ENCODE results near the gene PLA2G2F.
"Not testable (repeated sequence)": the region's sequence is repeated elsewhere in the genome, so short reads cannot be mapped to it uniquely, and the experiment has no call there.

PLA2G2F gene

GRCh38 chr1:20123722-20124455 is 15.2 kb upstream of the PLA2G2F start:
- H3K27me3 Mint-ChIP-seq, result peaks cover 36 to 69% of the 10 kb centered on the region in 2 donors
- H3K4me1 Mint-ChIP-seq (ENCODE audit: low read depth in 2 of 2), result peaks cover 0 to 2% of the 10 kb centered on the region in 2 donors
- no peak overlapping the region for H3K27ac Mint-ChIP-seq
- ATAC-seq (replicated peaks), result no peak
- no peak overlapping the region for H3K4me3 Mint-ChIP-seq
- no peaks in the 10 kb centered on the region for H3K9me3 Mint-ChIP-seq
- no peak for DNase-seq
- no peaks in the 10 kb centered on the region for H3K36me3 Mint-ChIP-seq (ENCODE audit: insufficient read depth)

- peaks cover 0 to 2% of the 10 kb centered on the region in 2 donors for H3K4me1 Mint-ChIP-seq (ENCODE audit: low read depth in 2 of 2)
- no peak for DNase-seq
- no peaks in the 10 kb centered on the region for H3K36me3 Mint-ChIP-seq (ENCODE audit: insufficient read depth)
- peaks cover 35 to 63% of the 10 kb centered on the region in 2 donors for H3K27me3 Mint-ChIP-seq
- no peak overlapping the region for H3K27ac Mint-ChIP-seq
- no peak for ATAC-seq (replicated peaks)
- H3K9me3 Mint-ChIP-seq, result no peaks in the 10 kb centered on the region
- no peak overlapping the region for H3K4me3 Mint-ChIP-seq
Observed at GRCh38 chr1:20124456-20125057, 14.6 kb upstream of the PLA2G2F start.

GRCh38 chr1:20125100-20125499 is 14.0 kb upstream of the PLA2G2F start:
- DNase-seq (no peak), ATAC-seq (replicated peaks) (no peak)
- H3K4me3 Mint-ChIP-seq, result no peak overlapping the region
- no peaks in the 10 kb centered on the region for H3K9me3 Mint-ChIP-seq
- H3K27me3 Mint-ChIP-seq, result peaks cover 30 to 57% of the 10 kb centered on the region in 2 donors
- H3K27ac Mint-ChIP-seq, result no peak overlapping the region
- H3K36me3 Mint-ChIP-seq (ENCODE audit: insufficient read depth), result no peaks in the 10 kb centered on the region
- H3K4me1 Mint-ChIP-seq (ENCODE audit: low read depth in 2 of 2), result peaks cover 0 to 2% of the 10 kb centered on the region in 2 donors

GRCh38 chr1:20126041-20126805 is 12.9 kb upstream of the PLA2G2F start:
- H3K27ac Mint-ChIP-seq, result no peak overlapping the region

GRCh38 chr1:20126806-20127440 is 12.2 kb upstream of the PLA2G2F start:
- Mint-ChIP-seq H3K27ac (no peak overlapping the region), H3K4me1 (ENCODE audit: low read depth in 2 of 2) (peaks cover 0 to 2% of the 10 kb centered on the region in 2 donors)

More at GRCh38 chr1:20126041-20126805, 12.9 kb upstream of the PLA2G2F start:
- ATAC-seq (replicated peaks) (no peak), DNase-seq (no peak)
- Mint-ChIP-seq H3K9me3 (no peaks in the 10 kb centered on the region), H3K4me1 (ENCODE audit: low read depth in 2 of 2) (peaks cover 0 to 2% of the 10 kb centered on the region in 2 donors), H3K36me3 (ENCODE audit: insufficient read depth) (no peaks in the 10 kb centered on the region), H3K4me3 (no peak overlapping the region), H3K27me3 (peaks cover 22 to 47% of the 10 kb centered on the region in 2 donors)

GRCh38 chr1:20130518-20130917 is 8.6 kb upstream of the PLA2G2F start:
- not testable (repeated sequence) for H3K9me3 Mint-ChIP-seq; ATAC-seq (replicated peaks); H3K36me3 Mint-ChIP-seq (ENCODE audit: insufficient read depth); H3K27ac Mint-ChIP-seq; H3K4me3 Mint-ChIP-seq; DNase-seq; H3K4me1 Mint-ChIP-seq (ENCODE audit: low read depth in 2 of 2)
- peaks cover 13 to 29% of the 10 kb centered on the region in 2 donors for H3K27me3 Mint-ChIP-seq

More at GRCh38 chr1:20126806-20127440, 12.2 kb upstream of the PLA2G2F start:
- H3K9me3 Mint-ChIP-seq, result no peaks in the 10 kb centered on the region
- ATAC-seq (replicated peaks), result no peak
- H3K4me3 Mint-ChIP-seq, result no peak overlapping the region
- no peak for DNase-seq
- H3K27me3 Mint-ChIP-seq, result peaks cover 16 to 47% of the 10 kb centered on the region in 2 donors
- H3K36me3 Mint-ChIP-seq (ENCODE audit: insufficient read depth), result no peaks in the 10 kb centered on the region

GRCh38 chr1:20134995-20135394 is 4.1 kb upstream of the PLA2G2F start:
- Mint-ChIP-seq H3K4me1 (ENCODE audit: low read depth in 2 of 2) (peaks cover 0 to 3% of the 10 kb centered on the region in 2 donors), H3K27me3 (peaks cover 13 to 34% of the 10 kb centered on the region in 2 donors), H3K4me3 (no peak overlapping the region), H3K36me3 (ENCODE audit: insufficient read depth) (no peaks in the 10 kb centered on the region), H3K9me3 (no peaks in the 10 kb centered on the region), H3K27ac (no peak overlapping the region)
- ATAC-seq (replicated peaks), result no peak
- no peak for DNase-seq

- no peak for DNase-seq
- Mint-ChIP-seq H3K27ac (no peak overlapping the region), H3K9me3 (no peaks in the 10 kb centered on the region), H3K27me3 (peaks cover 17 to 44% of the 10 kb centered on the region in 2 donors), H3K36me3 (ENCODE audit: insufficient read depth) (no peaks in the 10 kb centered on the region), H3K4me1 (ENCODE audit: low read depth in 2 of 2) (peaks cover 0 to 3% of the 10 kb centered on the region in 2 donors), H3K4me3 (no peak overlapping the region)
- ATAC-seq (replicated peaks), result no peak
Observed at GRCh38 chr1:20136249-20136648, 2.9 kb upstream of the PLA2G2F start.

- H3K4me3 Mint-ChIP-seq, result no peak overlapping the region
- no peaks in the 10 kb centered on the region for H3K36me3 Mint-ChIP-seq (ENCODE audit: insufficient read depth)
- H3K27ac Mint-ChIP-seq, result no peak overlapping the region
- no peaks in the 10 kb centered on the region for H3K9me3 Mint-ChIP-seq
- H3K27me3 Mint-ChIP-seq, result peaks cover 18 to 43% of the 10 kb centered on the region in 2 donors
- no peak for DNase-seq
- H3K4me1 Mint-ChIP-seq (ENCODE audit: low read depth in 2 of 2), result peaks cover 0 to 2% of the 10 kb centered on the region in 2 donors
- no peak for ATAC-seq (replicated peaks)
Observed at GRCh38 chr1:20137055-20137454, 2.1 kb upstream of the PLA2G2F start.

GRCh38 chr1:20137604-20138003 is 1.5 kb upstream of the PLA2G2F start:
- no peak overlapping the region for H3K27ac Mint-ChIP-seq

GRCh38 chr1:20138346-20138745 is 777 bp upstream of the PLA2G2F start:
- H3K27me3 Mint-ChIP-seq, result peaks cover 14 to 44% of the 10 kb centered on the region in 2 donors
- H3K4me3 Mint-ChIP-seq, result no peak overlapping the region
- H3K36me3 Mint-ChIP-seq (ENCODE audit: insufficient read depth), result no peaks in the 10 kb centered on the region
- ATAC-seq (replicated peaks) (no peak), DNase-seq (no peak)
- H3K27ac Mint-ChIP-seq, result no peak overlapping the region
- no peaks in the 10 kb centered on the region for H3K4me1 Mint-ChIP-seq (ENCODE audit: low read depth in 2 of 2)
- no peaks in the 10 kb centered on the region for H3K9me3 Mint-ChIP-seq

More at GRCh38 chr1:20137604-20138003, 1.5 kb upstream of the PLA2G2F start:
- ATAC-seq (replicated peaks) (no peak), DNase-seq (no peak)
- Mint-ChIP-seq H3K27me3 (peaks cover 14 to 43% of the 10 kb centered on the region in 2 donors), H3K4me3 (no peak overlapping the region), H3K9me3 (no peaks in the 10 kb centered on the region), H3K4me1 (ENCODE audit: low read depth in 2 of 2) (no peaks in the 10 kb centered on the region), H3K36me3 (ENCODE audit: insufficient read depth) (no peaks in the 10 kb centered on the region)

GRCh38 chr1:20139776-20140612 is 871 bp downstream of the PLA2G2F start:
- no peaks in the 10 kb centered on the region for H3K36me3 Mint-ChIP-seq (ENCODE audit: insufficient read depth)
- H3K9me3 Mint-ChIP-seq, result no peaks in the 10 kb centered on the region
- no peak overlapping the region for H3K4me3 Mint-ChIP-seq
- no peak for DNase-seq
- no peak for ATAC-seq (replicated peaks)
- no peaks in the 10 kb centered on the region for H3K4me1 Mint-ChIP-seq (ENCODE audit: low read depth in 2 of 2)
- no peak overlapping the region for H3K27ac Mint-ChIP-seq
- peaks cover 6 to 44% of the 10 kb centered on the region in 2 donors for H3K27me3 Mint-ChIP-seq
